Peyer's patch (tissue), 4 donors: Measurements from ENCODE around the gene RABGAP1.

Experiments
- POLR2A ChIP-seq, 2 donors: fragments of 450-650 bp; IDR thresholded peaks; one replicate each; pipeline ENCODE4 v1.5.1; 2017; ENCODE audit warnings: antibody characterized with exemption in 2 of 2, mild to moderate bottlenecking in 2 of 2, moderate library complexity in 2 of 2
- TF ChIP-seq, protein P1 (sequence below), 6 experiments: fragments of 450-650 bp in 4 of 6; fragments of 200-600 bp in 2 of 6; sonication (generic) in 1 of 6; IDR thresholded peaks; one replicate each; pipeline ENCODE4 v1.5.1; 2017 to 2019; ENCODE audit warnings: antibody characterized with exemption in 6 of 6, mild to moderate bottlenecking in 3 of 6, moderate library complexity in 1 of 6

DNA sequence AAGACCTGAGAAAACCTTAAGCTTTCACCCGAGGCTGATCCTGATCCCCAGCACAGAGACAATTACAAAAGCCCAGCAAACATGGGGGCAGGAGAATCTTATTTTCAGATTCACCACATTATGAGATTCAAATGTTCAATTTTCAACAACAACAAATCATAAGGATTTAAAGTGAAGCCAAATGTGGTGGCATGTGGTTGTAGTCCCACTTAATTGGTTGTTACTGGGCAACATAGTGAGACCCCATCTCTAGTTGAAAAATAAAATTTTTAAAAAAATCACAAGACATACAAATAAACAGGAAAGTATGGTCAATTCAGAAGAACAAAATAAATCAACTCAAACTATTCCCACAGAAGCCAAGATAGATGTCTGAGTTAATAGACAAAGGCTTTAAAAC, 3.9 kb upstream of the RABGAP1 start:
- TF ChIP-seq, protein P1, sequence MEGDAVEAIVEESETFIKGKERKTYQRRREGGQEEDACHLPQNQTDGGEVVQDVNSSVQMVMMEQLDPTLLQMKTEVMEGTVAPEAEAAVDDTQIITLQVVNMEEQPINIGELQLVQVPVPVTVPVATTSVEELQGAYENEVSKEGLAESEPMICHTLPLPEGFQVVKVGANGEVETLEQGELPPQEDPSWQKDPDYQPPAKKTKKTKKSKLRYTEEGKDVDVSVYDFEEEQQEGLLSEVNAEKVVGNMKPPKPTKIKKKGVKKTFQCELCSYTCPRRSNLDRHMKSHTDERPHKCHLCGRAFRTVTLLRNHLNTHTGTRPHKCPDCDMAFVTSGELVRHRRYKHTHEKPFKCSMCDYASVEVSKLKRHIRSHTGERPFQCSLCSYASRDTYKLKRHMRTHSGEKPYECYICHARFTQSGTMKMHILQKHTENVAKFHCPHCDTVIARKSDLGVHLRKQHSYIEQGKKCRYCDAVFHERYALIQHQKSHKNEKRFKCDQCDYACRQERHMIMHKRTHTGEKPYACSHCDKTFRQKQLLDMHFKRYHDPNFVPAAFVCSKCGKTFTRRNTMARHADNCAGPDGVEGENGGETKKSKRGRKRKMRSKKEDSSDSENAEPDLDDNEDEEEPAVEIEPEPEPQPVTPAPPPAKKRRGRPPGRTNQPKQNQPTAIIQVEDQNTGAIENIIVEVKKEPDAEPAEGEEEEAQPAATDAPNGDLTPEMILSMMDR (IDR thresholded peaks at IDR 0.05), result no peak
- no peak for TF ChIP-seq POLR2A (IDR thresholded peaks at IDR 0.05)
